SKM-1 treated with dmso at 0.1 percent for 144 hours (cell line): ENCODE measurements around the gene KBTBD13.

Experiments used
- DNase-seq: peaks from one replicate; lab custom pipeline; 2025; ENCODE audit not compliant: unreplicated experiment; lab: John Stamatoyannopoulos, UW

The KBTBD13 gene

DNA sequence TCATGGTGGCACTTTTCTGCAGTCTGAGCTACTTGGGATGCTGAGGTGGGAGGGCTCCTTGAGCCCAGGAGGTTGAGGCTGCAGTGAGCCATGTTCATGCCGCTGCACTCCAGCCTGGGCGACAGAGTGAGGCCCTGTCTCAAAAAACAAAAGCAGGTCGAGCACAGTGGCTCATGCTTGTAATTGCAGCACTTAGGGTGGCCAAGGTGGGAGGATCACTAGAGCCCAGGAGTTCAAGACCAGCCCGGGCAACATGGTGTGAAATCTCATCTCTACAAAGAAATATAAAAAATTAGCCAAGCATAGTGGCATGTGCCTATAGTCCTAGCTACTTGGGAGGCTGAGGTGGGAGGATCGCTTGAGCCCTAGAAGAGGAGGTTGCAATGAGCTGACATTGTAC is 28.5 kb downstream of the KBTBD13 start:
- DNase-seq, result no peak

DNA sequence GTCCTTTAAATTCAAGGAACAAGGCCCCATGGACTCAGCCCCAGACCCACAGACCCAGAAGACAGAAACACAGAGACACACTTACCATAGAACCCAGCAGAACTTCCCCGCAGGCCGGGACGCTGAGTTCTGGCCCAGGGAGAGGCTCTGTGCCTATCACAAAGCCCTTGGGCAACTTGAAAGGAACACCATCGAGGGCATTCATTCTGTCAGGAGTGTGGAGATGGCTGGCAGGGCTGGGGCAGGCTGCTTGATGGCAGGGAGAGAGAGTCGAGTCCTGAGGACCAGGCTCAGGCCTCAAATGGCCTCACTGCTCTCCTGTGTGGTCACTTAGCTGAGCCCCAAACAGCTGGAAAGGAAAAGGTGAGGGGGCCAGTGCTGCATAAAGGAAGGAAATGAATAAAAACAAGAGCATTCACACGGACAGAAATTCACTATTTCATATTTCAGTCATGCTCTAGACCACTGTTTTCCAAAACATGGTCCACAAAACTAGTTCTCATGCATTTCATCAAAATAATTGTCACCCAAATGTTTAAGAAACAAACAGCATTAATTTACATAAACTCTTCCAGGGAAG is 29.6 kb downstream of the KBTBD13 start:
- DNase-seq, result no peak

DNA sequence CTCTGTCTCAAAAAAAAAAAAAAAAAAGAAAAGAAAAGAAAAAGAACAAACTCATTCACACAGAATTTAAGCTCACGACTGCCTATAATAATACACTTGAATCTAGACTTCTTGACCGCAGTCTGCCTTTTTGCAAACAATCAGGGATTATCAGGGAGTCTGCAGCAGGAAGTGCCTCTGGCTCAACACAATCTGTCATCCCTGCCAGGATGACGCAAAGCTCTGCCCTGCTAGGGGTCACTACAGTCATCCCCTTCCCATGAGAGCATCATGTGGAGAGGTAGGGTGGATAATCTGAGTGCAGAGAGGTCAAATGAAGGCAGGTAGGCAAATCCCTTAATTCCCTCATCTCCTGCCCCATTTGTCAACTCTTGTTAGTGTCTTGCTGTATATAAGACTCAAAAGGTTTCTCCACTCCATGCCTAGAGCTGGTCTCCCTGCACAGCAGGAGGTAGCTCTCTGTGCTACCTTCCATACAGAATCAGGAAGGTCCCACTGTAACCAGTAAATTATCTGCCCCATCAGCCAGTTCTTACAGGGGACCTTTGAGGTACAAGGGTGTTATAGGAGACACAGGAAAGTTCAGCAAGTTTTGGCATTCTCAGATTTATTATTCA is 34.2 kb downstream of the KBTBD13 start:
- DNase-seq, result no peak

DNA sequence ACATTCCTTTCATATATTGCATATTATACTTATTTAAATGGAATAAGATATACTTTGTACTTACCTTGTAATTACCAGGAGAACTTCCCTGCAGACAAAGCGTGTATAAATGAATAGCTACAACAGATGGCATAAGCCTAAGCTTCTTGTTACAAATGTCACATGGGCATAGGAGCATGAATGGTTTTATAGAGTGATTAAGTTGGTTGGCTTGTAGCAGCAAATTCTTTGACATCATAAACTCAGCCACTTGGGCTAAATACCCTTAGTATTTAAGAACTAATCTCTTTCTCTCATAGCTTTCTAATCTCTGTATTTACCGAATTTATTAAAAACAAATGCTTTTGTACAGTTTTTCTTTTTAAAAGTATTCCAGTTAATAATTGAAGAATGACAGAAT is 38.5 kb downstream of the KBTBD13 start, which contains the start of gene UBAP1L:
Gene UBAP1L, minus strand, starts transcription at position 115 of the 400 bp plus-strand sequence. CDS start 8,985 bp downstream, outside the sequence.
- DNase-seq, result no peak

DNA sequence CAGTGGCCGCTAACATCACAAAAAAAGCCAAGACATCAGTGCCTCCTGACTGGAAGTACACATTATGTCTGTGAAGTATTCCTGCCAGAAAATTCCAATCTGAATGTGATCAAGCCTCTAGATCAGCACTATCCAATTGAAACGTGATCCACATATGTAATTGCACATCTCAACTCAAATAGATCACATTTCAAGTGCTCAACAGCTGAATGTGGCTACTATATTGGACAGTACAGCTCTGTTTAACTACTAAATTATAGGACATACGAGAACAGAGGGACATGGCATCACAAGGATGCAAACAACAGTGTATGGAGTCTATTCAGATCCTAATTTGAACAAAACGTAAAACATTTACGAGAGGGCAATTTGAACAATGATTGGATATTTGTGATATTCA is 39.0 kb downstream of the KBTBD13 start:
- DNase-seq, result no peak
